GM21825 (cell line): ENCODE measurements around the gene FABP6.

ENCODE experiments used
- ATAC-seq: cut with Tn5 transposase; IDR thresholded peaks from one replicate; pipeline ENCODE4 v1.9.1; 2021; ENCODE audit warnings: mild to moderate bottlenecking, moderate library complexity; ENCODE audit not compliant: unreplicated experiment

The FABP6 gene

GRCh38 chr5:160287378-160288051 lies 58.2 kb downstream of the FABP6 start:
- no peak for ATAC-seq
